Umbilical cord (tissue), 2 donors: Measurements from ENCODE around the gene DNA2. TPM values are rescaled to one million over a fixed set of nuclear protein-coding genes. Genes with fewer than 3 reads are reported as not detected.
"Not testable (repeated sequence)": the region's sequence is repeated elsewhere in the genome, so short reads cannot be mapped to it uniquely, and the experiment has no call there.

Experiments
- DNase-seq: peaks from one replicate; pipeline ENCODE4 v3.0.0-alpha.2; 2015; ENCODE audit warnings: low spot score
- total RNA-seq: library from RNA; depleted of rRNA; stranded (reverse); fragments of >200 nt; gene quantifications from one replicate; pipeline ENCODE4 v1.2.3, GENCODE V29; 2014; ENCODE audit warnings: low replicate concordance; ENCODE audit not compliant: insufficient read depth

Gene DNA2
- total RNA-seq, 1 donor from 2014 or later = 9.4 TPM

GRCh38 chr10:68449698-68450097 is 22.1 kb downstream of the DNA2 start:
- not testable (repeated sequence) for DNase-seq

GRCh38 chr10:68446179-68446578 is 25.6 kb downstream of the DNA2 start:
- no peak for DNase-seq

GRCh38 chr10:68442971-68443370 is 28.8 kb downstream of the DNA2 start:
- DNase-seq = no peak

- DNase-seq = no peak
Measured at GRCh38 chr10:68440898-68441297, 30.9 kb downstream of the DNA2 start.

- DNase-seq = no peak
Measured at GRCh38 chr10:68435803-68436202, 36.0 kb downstream of the DNA2 start.

- DNase-seq = no peak
Measured at GRCh38 chr10:68434657-68435056, 37.1 kb downstream of the DNA2 start.

GRCh38 chr10:68428396-68429104 is 43.2 kb downstream of the DNA2 start:
- DNase-seq = no peak

- DNase-seq = no peak
Measured at GRCh38 chr10:68424454-68425014, 47.2 kb downstream of the DNA2 start.

- no peak for DNase-seq
Measured at GRCh38 chr10:68423522-68423921, 48.3 kb downstream of the DNA2 start.

- DNase-seq = no peak
Measured at GRCh38 chr10:68419376-68419775, 52.4 kb downstream of the DNA2 start.

GRCh38 chr10:68408898-68409518 is 62.8 kb downstream of the DNA2 start:
- no peak for DNase-seq

- DNase-seq = peak; percentile 84
Measured at GRCh38 chr10:68406815-68407548, 64.8 kb downstream of the DNA2 start, which contains the start of gene RUFY2. TSS of gene RUFY2 (minus strand) at chr10:68407277. CDS start at chr10:68407189, 88 bp downstream.

- peak; percentile 69 for DNase-seq
Measured at GRCh38 chr10:68406111-68406814, 65.5 kb downstream of the DNA2 start.

GRCh38 chr10:68403701-68404100 is 68.1 kb downstream of the DNA2 start:
- DNase-seq = no peak

- DNase-seq = no peak
Measured at GRCh38 chr10:68402276-68402675, 69.5 kb downstream of the DNA2 start.

GRCh38 chr10:68397005-68397404 is 74.8 kb downstream of the DNA2 start:
- no peak for DNase-seq

- no peak for DNase-seq
Measured at GRCh38 chr10:68385740-68386139, 86.0 kb downstream of the DNA2 start.

GRCh38 chr10:68371604-68372003 is 100.2 kb downstream of the DNA2 start:
- no peak for DNase-seq

- DNase-seq = no peak
Measured at GRCh38 chr10:68367121-68367520, 104.7 kb downstream of the DNA2 start.

- no peak for DNase-seq
Measured at GRCh38 chr10:68366600-68366999, 105.2 kb downstream of the DNA2 start.

- DNase-seq = no peak
Measured at GRCh38 chr10:68365611-68366010, 106.2 kb downstream of the DNA2 start.
